Measurements from ENCODE around the gene SERHL2.
"Not testable (repeated sequence)": the region's sequence is repeated elsewhere in the genome, so short reads cannot be mapped to it uniquely, and the experiment has no call there.

Gene SERHL2

GRCh38 chr22:42577141-42577540 lies 23.4 kb downstream of the SERHL2 start:
- H3K9ac ChIP-seq (ENCODE audit: low read length); H3K27me3 ChIP-seq (ENCODE audit: control insufficient read depth in 1 of 2, insufficient read depth in 2 of 2, low read length in 2 of 2); H3K4me3 ChIP-seq (ENCODE audit: low read depth in 1 of 2, low read length in 2 of 2); H3K27ac ChIP-seq (ENCODE audit: low read depth, low read length); H3K4me1 ChIP-seq (ENCODE audit: insufficient read depth, low read length); H3K9me3 ChIP-seq (ENCODE audit: low read length): not testable (repeated sequence)
- H3K36me3 ChIP-seq (ENCODE audit: insufficient read depth, low read length) = peaks cover 18% of the 10 kb centered on the region

GRCh38 chr22:42577623-42578240 lies 24.0 kb downstream of the SERHL2 start:
- no peak overlapping the region for H3K27ac ChIP-seq (ENCODE audit: low read depth, low read length)
- no peaks in the 10 kb centered on the region for H3K27me3 ChIP-seq (ENCODE audit: control insufficient read depth in 1 of 2, insufficient read depth in 2 of 2, low read length in 2 of 2)
- H3K9me3 ChIP-seq (ENCODE audit: low read length) = no peaks in the 10 kb centered on the region
- peaks cover 18% of the 10 kb centered on the region for H3K36me3 ChIP-seq (ENCODE audit: insufficient read depth, low read length)
- H3K9ac ChIP-seq (ENCODE audit: low read length) = no peak overlapping the region
- no peak overlapping the region for H3K4me3 ChIP-seq (ENCODE audit: low read depth in 1 of 2, low read length in 2 of 2)
- H3K4me1 ChIP-seq (ENCODE audit: insufficient read depth, low read length) = peaks cover 5% of the 10 kb centered on the region

DNA sequence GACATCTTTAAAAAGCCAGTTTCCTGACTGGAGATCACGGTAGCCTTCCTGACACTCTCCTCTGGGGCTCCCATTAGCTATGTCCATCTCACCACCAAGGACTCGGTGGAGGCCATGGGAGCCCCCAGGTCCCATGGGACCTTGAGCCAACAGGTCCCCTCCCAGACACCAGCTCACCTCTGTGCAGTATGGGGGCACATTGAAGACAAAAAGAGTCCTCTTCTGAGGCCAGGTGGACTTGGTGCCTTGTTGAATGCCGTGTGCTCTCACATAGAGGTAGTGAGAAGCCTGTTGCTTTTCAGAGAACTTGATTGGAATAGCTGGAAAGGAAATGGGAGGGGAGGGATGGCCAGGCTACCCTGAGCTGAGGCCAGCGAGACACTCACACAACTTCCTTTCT lies 26.3 kb downstream of the SERHL2 start:
- not testable (repeated sequence) for H3K27me3 ChIP-seq (ENCODE audit: control insufficient read depth in 1 of 2, insufficient read depth in 2 of 2, low read length in 2 of 2); H3K9me3 ChIP-seq (ENCODE audit: low read length)
- peaks cover 39% of the 10 kb centered on the region for H3K36me3 ChIP-seq (ENCODE audit: insufficient read depth, low read length)

GRCh38 chr22:42581194-42581761 lies 27.5 kb downstream of the SERHL2 start:
- peaks cover 51% of the 10 kb centered on the region for H3K36me3 ChIP-seq (ENCODE audit: insufficient read depth, low read length)
- not testable (repeated sequence) for H3K4me1 ChIP-seq (ENCODE audit: insufficient read depth, low read length); H3K9me3 ChIP-seq (ENCODE audit: low read length); H3K27me3 ChIP-seq (ENCODE audit: control insufficient read depth in 1 of 2, insufficient read depth in 2 of 2, low read length in 2 of 2); H3K27ac ChIP-seq (ENCODE audit: low read depth, low read length); H3K9ac ChIP-seq (ENCODE audit: low read length)
- H3K4me3 ChIP-seq (ENCODE audit: low read depth in 1 of 2, low read length in 2 of 2) = peak overlapping the region; percentile 61 to 63

More for the DNA sequence above, 26.3 kb downstream of the SERHL2 start:
- not testable (repeated sequence) for H3K4me1 ChIP-seq (ENCODE audit: insufficient read depth, low read length); H3K27ac ChIP-seq (ENCODE audit: low read depth, low read length); H3K9ac ChIP-seq (ENCODE audit: low read length); H3K4me3 ChIP-seq (ENCODE audit: low read depth in 1 of 2, low read length in 2 of 2)

GRCh38 chr22:42581762-42582716 lies 28.3 kb downstream of the SERHL2 start:
- no peak overlapping the region for H3K27ac ChIP-seq (ENCODE audit: low read depth, low read length)
- H3K36me3 ChIP-seq (ENCODE audit: insufficient read depth, low read length) = peaks cover 58% of the 10 kb centered on the region
- H3K9ac ChIP-seq (ENCODE audit: low read length) = no peak overlapping the region
- H3K4me1 ChIP-seq (ENCODE audit: insufficient read depth, low read length) = peaks cover 5% of the 10 kb centered on the region
- no peaks in the 10 kb centered on the region for H3K9me3 ChIP-seq (ENCODE audit: low read length)
- peak overlapping the region; percentile 61 to 65 for H3K4me3 ChIP-seq (ENCODE audit: low read depth in 1 of 2, low read length in 2 of 2)
- no peaks in the 10 kb centered on the region for H3K27me3 ChIP-seq (ENCODE audit: control insufficient read depth in 1 of 2, insufficient read depth in 2 of 2, low read length in 2 of 2)

GRCh38 chr22:42582987-42583386 lies 29.2 kb downstream of the SERHL2 start:
- no peak overlapping the region for H3K27ac ChIP-seq (ENCODE audit: low read depth, low read length)
- H3K4me3 ChIP-seq (ENCODE audit: low read depth in 1 of 2, low read length in 2 of 2) = no peak overlapping the region
- H3K4me1 ChIP-seq (ENCODE audit: insufficient read depth, low read length) = peaks cover 5% of the 10 kb centered on the region
- H3K27me3 ChIP-seq (ENCODE audit: control insufficient read depth in 1 of 2, insufficient read depth in 2 of 2, low read length in 2 of 2) = no peaks in the 10 kb centered on the region
- no peaks in the 10 kb centered on the region for H3K9me3 ChIP-seq (ENCODE audit: low read length)
- H3K9ac ChIP-seq (ENCODE audit: low read length) = no peak overlapping the region
- peaks cover 57% of the 10 kb centered on the region for H3K36me3 ChIP-seq (ENCODE audit: insufficient read depth, low read length)

DNA sequence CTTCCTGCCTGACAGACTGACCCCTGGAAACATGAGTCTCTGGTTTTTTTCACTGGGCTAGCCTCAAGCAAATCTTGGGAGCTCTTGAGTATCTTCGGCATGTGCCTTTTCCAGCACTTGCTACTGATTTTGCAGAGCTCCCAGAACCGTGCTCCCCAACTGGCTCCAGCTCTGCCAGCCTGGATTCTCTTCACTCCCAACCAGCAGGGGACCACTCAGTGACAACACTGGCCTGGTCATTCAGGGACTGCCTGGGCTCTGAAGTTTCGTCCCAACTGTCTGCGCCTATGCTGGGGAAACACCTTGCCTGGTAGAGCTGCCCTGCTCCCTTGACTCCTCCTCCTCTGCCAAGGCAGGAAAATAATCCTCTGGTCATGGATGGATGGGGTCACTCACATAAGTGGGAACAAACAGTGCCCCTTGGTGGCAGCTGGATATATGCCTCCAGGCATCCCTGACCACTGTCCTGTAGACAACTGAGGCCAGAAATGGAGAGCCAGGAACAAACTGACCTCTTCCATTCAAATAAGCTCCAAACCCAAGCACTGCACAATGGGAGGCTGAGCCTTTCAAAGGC lies 30.7 kb downstream of the SERHL2 start:
- Histone ChIP-seq H3K27me3 (ENCODE audit: control insufficient read depth in 1 of 2, insufficient read depth in 2 of 2, low read length in 2 of 2) (no peaks in the 10 kb centered on the region), H3K4me3 (ENCODE audit: low read depth in 1 of 2, low read length in 2 of 2) (no peak overlapping the region), H3K27ac (ENCODE audit: low read depth, low read length) (no peak overlapping the region), H3K9ac (ENCODE audit: low read length) (no peak overlapping the region), H3K9me3 (ENCODE audit: low read length) (no peaks in the 10 kb centered on the region), H3K36me3 (ENCODE audit: insufficient read depth, low read length) (peaks cover 52% of the 10 kb centered on the region), H3K4me1 (ENCODE audit: insufficient read depth, low read length) (peaks cover 5% of the 10 kb centered on the region)

DNA sequence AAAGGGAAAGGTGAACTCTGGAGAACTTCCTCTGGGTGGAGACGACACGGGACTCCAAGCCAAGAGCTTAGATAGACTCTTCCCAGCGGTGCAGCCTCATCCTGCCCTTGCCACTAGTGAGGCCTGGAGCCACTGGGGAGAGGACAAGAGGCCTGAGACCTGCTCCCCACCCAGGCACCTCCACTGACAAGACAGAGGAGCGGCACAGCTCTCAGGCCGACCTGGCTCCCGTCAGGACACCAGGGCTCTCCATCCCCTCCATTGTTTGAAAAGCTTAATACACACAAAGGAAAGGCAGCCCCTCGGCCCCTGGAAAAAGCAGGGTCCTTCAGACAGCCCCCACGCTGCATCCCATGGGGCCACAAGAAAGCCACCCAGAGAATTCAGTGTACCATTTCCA lies 31.3 kb downstream of the SERHL2 start:
- no peaks in the 10 kb centered on the region for H3K9me3 ChIP-seq (ENCODE audit: low read length)
- H3K9ac ChIP-seq (ENCODE audit: low read length) = no peak overlapping the region
- H3K27me3 ChIP-seq (ENCODE audit: control insufficient read depth in 1 of 2, insufficient read depth in 2 of 2, low read length in 2 of 2) = no peaks in the 10 kb centered on the region
- no peak overlapping the region for H3K4me3 ChIP-seq (ENCODE audit: low read depth in 1 of 2, low read length in 2 of 2)
- no peak overlapping the region for H3K27ac ChIP-seq (ENCODE audit: low read depth, low read length)
- peaks cover 59% of the 10 kb centered on the region for H3K36me3 ChIP-seq (ENCODE audit: insufficient read depth, low read length)
- peaks cover 5% of the 10 kb centered on the region for H3K4me1 ChIP-seq (ENCODE audit: insufficient read depth, low read length)

DNA sequence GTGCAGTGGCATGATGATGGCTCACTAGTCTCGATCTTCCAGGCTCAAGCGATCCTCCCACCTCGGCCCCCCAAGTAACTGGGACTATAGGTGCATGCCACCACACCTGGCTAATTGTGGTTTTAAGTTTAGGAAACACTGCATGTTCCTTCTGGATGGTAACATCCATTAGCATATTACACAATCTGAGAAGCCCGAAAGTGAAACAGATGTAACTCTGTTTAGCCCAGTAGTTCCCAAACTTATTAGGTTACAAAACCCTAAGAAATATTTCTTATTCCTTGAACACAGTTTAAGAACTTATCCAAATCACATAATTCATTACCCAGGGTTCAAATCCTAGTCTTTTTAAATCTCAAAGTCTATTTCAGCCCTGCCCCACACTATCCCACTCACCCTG lies 32.6 kb downstream of the SERHL2 start:
- H3K36me3 ChIP-seq (ENCODE audit: insufficient read depth, low read length) = peaks cover 64% of the 10 kb centered on the region
- peaks cover 5% of the 10 kb centered on the region for H3K4me1 ChIP-seq (ENCODE audit: insufficient read depth, low read length)
- no peak overlapping the region for H3K4me3 ChIP-seq (ENCODE audit: low read depth in 1 of 2, low read length in 2 of 2)
- no peak overlapping the region for H3K9ac ChIP-seq (ENCODE audit: low read length)
- H3K27ac ChIP-seq (ENCODE audit: low read depth, low read length) = no peak overlapping the region
- no peaks in the 10 kb centered on the region for H3K27me3 ChIP-seq (ENCODE audit: control insufficient read depth in 1 of 2, insufficient read depth in 2 of 2, low read length in 2 of 2)
- H3K9me3 ChIP-seq (ENCODE audit: low read length) = no peaks in the 10 kb centered on the region

DNA sequence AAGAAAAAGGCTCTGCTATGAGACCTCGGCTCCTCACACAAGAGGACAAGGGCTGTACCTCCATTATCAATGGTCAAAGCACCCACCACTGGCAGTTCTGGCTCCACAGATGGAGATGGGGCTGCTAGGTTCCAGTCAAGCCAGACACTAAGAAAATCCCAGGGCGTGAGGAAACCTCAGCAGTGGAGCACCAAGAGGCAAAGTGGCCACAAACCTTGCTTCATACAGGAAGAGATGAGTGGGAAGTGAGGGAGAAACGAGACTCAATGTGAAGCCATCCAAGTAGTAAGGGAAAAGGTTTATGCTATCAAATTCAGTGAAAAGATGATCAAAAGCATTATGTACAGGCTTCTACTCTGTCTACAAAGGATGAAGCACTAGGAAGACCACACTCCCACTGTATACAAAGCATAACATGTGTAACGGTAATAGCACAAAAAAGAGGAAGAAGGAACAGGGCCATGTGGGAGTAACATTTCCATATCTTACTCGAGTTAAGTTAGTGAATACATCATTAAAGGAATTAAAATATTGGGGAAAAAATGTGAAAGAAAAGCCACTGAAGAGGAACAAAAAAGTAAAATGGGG lies 33.9 kb downstream of the SERHL2 start:
- no peaks in the 10 kb centered on the region for H3K9me3 ChIP-seq (ENCODE audit: low read length)
- peaks cover 77% of the 10 kb centered on the region for H3K36me3 ChIP-seq (ENCODE audit: insufficient read depth, low read length)
- no peaks in the 10 kb centered on the region for H3K4me1 ChIP-seq (ENCODE audit: insufficient read depth, low read length)
- H3K4me3 ChIP-seq (ENCODE audit: low read depth in 1 of 2, low read length in 2 of 2) = no peak overlapping the region
- H3K27ac ChIP-seq (ENCODE audit: low read depth, low read length) = no peak overlapping the region
- H3K27me3 ChIP-seq (ENCODE audit: control insufficient read depth in 1 of 2, insufficient read depth in 2 of 2, low read length in 2 of 2) = no peaks in the 10 kb centered on the region
- no peak overlapping the region for H3K9ac ChIP-seq (ENCODE audit: low read length)

DNA sequence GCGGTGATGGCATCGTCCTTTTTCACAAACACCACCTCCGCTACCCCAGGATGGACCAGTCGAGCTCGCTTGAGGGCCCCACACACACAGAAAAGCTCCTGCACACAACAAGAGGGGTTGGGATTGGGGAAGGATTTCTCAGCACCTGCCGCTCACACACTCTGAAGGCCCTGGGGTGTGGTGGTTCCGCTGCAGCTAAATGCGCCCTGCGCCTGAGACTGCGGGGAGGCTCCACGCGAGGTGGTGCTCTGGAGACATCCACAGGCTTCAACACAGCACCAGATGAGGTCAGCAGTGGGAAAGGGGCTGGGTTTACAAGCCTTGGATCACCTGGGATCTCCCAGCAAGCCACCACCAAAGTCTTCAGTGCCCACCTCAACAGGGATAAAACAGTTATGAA lies 38.2 kb downstream of the SERHL2 start:
- no peaks in the 10 kb centered on the region for H3K27me3 ChIP-seq (ENCODE audit: control insufficient read depth in 1 of 2, insufficient read depth in 2 of 2, low read length in 2 of 2)
- no peak overlapping the region for H3K9ac ChIP-seq (ENCODE audit: low read length)
- H3K9me3 ChIP-seq (ENCODE audit: low read length) = no peaks in the 10 kb centered on the region
- H3K36me3 ChIP-seq (ENCODE audit: insufficient read depth, low read length) = peaks cover 78% of the 10 kb centered on the region
- H3K27ac ChIP-seq (ENCODE audit: low read depth, low read length) = no peak overlapping the region
- no peak overlapping the region for H3K4me3 ChIP-seq (ENCODE audit: low read depth in 1 of 2, low read length in 2 of 2)
- H3K4me1 ChIP-seq (ENCODE audit: insufficient read depth, low read length) = peaks cover 14% of the 10 kb centered on the region

Measured in muscle layer of colon (tissue), 2 donors.